C4-2B (cell line): Measurements from ENCODE around the gene KDELR3.

Experiments
- H3K27ac ChIP-seq: fragments of 450-650 bp; 2 replicates; pipeline ENCODE4 v1.5.1; 2017
- ZFX ChIP-seq: fragments of 450-650 bp; IDR thresholded peaks from 2 replicates; pipeline ENCODE4 v1.6.1; 2017
- TF ChIP-seq, protein P1 (sequence below): fragments of 450-650 bp; conservative IDR thresholded peaks from 2 replicates; pipeline ENCODE4 v1.5.1; 2017; ENCODE audit warnings: mild to moderate bottlenecking

Gene KDELR3

DNA sequence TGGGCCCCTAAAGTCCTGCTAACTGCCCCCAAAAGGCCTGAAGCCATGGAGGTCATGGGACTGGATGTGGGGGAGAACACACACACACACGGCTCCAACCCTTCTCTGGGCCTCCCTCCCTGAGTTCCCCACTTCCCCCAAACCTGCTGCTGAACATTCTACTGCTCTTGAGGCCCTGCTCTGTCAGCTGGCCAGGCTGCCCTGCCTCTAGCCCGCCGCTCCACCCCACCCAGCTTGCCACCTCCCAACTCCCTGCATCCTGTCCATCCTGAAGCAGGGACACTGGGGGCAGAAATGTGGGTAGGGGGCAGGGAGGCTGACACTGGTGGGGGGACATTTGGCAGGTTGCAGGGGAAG, 13.9 kb upstream of the KDELR3 start:
- TF ChIP-seq, protein P1, sequence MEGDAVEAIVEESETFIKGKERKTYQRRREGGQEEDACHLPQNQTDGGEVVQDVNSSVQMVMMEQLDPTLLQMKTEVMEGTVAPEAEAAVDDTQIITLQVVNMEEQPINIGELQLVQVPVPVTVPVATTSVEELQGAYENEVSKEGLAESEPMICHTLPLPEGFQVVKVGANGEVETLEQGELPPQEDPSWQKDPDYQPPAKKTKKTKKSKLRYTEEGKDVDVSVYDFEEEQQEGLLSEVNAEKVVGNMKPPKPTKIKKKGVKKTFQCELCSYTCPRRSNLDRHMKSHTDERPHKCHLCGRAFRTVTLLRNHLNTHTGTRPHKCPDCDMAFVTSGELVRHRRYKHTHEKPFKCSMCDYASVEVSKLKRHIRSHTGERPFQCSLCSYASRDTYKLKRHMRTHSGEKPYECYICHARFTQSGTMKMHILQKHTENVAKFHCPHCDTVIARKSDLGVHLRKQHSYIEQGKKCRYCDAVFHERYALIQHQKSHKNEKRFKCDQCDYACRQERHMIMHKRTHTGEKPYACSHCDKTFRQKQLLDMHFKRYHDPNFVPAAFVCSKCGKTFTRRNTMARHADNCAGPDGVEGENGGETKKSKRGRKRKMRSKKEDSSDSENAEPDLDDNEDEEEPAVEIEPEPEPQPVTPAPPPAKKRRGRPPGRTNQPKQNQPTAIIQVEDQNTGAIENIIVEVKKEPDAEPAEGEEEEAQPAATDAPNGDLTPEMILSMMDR = no peak

DNA sequence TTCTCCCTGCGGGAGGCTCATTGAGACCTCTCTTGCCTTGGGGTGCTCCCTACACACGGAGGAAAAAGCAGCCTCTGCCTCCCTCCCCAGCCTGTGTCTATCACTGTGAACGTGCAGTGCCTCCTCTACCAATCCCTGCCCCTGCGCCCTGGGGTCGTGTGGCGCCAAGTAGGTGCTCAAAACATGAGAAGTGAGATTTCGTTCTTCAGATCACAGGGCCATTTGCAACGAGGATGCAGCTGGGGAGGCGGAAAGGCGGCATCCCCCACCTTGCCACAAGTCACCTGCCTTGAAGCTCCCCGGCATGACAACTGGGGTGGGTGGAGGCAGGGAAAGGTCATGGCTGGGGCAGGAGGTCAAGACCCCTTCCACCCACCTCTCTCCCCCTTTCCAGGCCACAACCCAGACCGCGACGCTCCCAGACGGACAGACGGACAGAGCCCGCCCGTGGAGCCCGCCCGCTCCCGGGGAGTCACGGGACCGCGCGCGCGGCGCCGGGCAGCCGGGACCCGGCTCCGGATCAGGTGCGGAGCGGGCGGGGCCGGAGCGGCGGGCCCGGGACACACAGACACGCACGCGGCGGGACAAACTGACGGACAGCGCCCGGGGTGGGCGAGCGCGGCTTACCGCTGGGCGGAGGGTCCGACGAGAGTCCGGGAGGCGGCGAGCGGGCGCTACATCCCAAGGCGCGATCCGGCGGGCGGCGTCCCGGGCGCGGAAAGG, 13.4 kb upstream of the KDELR3 start:
- H3K27ac ChIP-seq = no peak overlapping the region
- TF ChIP-seq, protein P1 = no peak
- no peak for TF ChIP-seq ZFX

More for the DNA sequence above, 13.9 kb upstream of the KDELR3 start:
- H3K27ac ChIP-seq = no peak overlapping the region

DNA sequence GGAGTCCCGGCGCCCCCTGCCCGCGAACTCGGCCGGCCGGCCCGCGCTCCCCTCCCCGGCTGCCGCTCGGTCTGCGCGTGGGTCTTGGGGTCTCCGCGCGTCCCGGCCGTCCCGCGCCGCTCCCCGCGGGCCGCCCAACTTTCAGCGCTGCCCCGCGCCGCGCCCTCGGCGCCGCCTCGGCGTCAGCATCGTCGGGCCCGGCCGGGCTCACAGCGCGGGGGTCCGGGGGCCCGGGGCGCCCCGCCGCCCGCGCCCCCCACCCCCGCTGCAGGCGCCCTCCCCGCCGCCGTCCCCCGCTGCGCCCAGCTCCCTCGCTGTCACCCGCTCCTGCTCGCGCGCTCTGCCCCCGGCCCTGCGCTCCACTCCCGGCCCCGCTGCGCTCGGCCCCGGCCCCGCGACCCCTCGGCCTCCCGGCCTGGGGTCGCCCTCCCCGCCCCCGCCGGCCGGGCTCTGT, 12.8 kb upstream of the KDELR3 start, which contains the start of gene KCNJ4:
KCNJ4 (minus strand) TSS at position 124 of the 454 bp plus-strand sequence. CDS start 27,067 bp downstream, outside the sequence.
- no peak for TF ChIP-seq ZFX
- TF ChIP-seq, protein P1 = no peak
- H3K27ac ChIP-seq = no peak within 1 kb of the TSS

DNA sequence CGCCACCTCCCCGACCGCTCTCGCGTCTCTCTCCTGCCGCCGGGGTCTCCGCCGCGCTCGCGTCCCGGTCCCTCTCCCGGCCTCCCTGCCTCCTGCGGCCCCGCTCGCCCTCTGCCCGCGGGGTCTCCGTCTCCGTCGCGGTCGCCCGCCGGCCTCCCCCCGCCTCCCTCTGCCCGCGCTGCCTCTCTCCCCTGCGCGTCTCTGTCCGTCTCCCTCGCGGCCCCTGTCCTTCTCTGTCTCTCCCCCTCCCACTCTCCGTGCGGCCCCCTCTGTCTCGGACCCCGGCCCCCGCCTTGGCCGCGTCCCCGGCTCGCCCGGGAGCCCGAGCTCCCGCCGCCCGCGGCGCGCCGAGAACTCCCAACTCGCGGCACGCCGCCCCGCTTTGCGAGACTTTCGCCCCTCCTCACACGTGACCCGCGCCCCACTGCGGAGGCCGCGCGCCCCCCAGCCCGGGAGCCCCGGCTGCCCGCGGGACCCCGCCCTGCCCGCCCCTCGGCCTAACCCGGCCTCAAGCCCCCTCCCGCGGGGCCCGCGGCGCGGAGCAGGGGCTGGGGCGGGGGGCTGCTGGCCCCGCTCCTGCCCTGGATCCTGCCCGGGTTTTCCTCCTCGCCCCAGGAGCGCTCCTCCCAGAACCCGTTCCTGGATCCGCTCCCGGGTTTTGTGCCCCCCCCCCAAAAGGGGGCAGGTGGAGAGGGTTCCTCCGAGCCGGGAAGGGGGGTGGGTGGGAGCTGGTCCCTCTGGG, 12.2 kb upstream of the KDELR3 start:
- no peak overlapping the region for H3K27ac ChIP-seq
- TF ChIP-seq, protein P1 = no peak
- TF ChIP-seq ZFX = no peak

DNA sequence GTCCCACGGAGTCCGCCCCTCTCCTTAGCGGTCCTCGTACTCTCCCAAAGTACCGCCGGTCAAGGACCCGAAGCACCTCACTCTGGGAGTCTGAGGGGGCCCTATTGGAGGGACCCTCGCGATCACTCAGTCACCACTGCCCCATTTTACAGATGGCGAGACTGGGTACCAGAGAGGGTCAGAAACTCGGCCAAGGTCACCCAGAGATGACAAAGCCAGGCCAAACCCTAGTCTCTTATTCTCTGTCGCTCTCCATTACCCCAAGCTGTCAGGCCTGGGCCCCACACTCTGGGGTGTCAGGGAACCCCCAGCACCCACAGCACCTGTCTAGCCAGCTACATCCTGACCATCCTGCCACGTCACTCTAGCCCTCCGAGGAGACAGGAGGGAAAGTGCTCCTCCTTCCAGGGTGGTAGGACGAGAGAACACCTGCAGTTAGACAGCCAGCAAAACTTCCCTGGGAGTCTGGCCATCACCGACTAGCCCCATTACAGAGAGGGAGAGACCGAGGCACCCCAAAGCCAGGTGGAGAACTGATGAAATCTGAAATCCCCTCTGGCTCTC, 11.5 kb upstream of the KDELR3 start:
- no peak overlapping the region for H3K27ac ChIP-seq
- no peak for TF ChIP-seq ZFX
- TF ChIP-seq, protein P1 = no peak

DNA sequence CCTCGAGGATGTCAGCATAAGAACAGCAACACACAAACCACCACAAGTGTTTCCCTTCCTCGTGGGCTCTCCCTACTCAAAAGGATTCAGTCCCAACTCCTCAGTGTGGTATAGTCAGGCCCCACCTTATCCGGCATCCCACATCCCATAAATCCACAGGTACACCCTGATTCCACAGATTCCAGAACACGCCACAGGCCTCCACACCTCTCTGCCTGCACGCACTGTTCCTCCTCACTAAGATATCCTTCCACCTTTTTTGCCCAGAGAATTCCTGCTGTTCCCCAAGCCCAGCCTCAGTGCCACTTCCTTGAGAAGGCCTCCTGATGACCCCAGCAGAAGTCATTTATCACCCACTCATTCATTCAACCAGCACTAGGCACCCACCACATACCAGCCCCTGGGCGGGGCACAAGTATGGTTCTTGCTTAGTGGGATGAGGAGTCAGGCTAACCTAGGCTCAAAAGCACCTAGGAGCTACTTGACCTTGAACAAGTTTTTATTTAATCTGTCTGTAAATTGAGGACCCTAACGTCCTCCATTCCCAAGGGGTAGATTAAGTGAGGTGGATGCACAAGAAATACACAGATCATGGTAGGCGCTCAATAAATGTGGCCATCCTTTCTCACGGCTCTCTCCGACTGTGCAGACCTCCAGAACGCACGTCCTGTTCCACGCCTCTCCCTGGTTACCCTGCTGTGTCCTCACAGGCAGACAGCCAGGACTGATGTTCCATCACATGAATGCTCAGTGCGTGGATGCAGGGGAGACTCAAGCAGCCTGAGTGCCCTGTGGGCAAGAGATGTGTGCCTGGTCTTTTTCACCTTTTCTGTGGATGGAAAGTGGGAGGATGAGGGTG, 10.8 kb upstream of the KDELR3 start:
- no peak overlapping the region for H3K27ac ChIP-seq
- TF ChIP-seq, protein P1 = no peak
- no peak for TF ChIP-seq ZFX
